Activated naive CD4-positive, alpha-beta T cell treated with anti-CD3 and anti-CD28 coated beads for 36 hours (primary cell): ENCODE measurements around the gene SP9. TPM values are rescaled to one million over a fixed set of nuclear protein-coding genes. Genes with fewer than 3 reads are reported as not detected.

Experiments used
- CTCF ChIA-PET: fragments of 350-600 bp; sonication (Branson Sonifier 250); formaldehyde crosslinking; loops from one replicate; lab custom pipeline; 2021; ENCODE audit warnings: antibody characterized with exemption; lab: Charles Lee
- DNase-seq: peaks from one replicate; pipeline ENCODE4 v3.0.0-alpha.2; 2020
- H3K27ac Mint-ChIP-seq: one replicate; pipeline ENCODE4 v1.8.0; 2021; ENCODE audit warnings: mild to moderate bottlenecking, mixed read lengths
- H3K27me3 Mint-ChIP-seq: one replicate; pipeline ENCODE4 v1.8.0; 2021; ENCODE audit warnings: low read depth, mixed read lengths
- H3K36me3 Mint-ChIP-seq: one replicate; pipeline ENCODE4 v1.8.0; 2021; ENCODE audit warnings: low read depth, mixed read lengths
- H3K4me1 Mint-ChIP-seq: one replicate; pipeline ENCODE4 v1.8.0; 2021; ENCODE audit warnings: low read depth, mixed read lengths
- H3K4me3 Mint-ChIP-seq: one replicate; pipeline ENCODE4 v1.8.0; 2021; ENCODE audit warnings: mild to moderate bottlenecking, moderate library complexity, mixed read lengths
- H3K9me3 Mint-ChIP-seq: one replicate; pipeline ENCODE4 v1.8.0; 2021; ENCODE audit warnings: mixed read lengths
- intact Hi-C: fragments of 100-400 bp; cut with micrococcal nuclease; formaldehyde crosslinking; loops from one replicate; pipeline ENCODE4 v1.15.1; 2023
- total RNA-seq, 2 experiments: library from RNA; stranded (reverse); gene quantifications; one replicate each; pipeline ENCODE4 v1.2.3, GENCODE V29; 2021

Gene SP9
- total RNA-seq, 2 experiments from 2014 or later = not detected

DNA sequence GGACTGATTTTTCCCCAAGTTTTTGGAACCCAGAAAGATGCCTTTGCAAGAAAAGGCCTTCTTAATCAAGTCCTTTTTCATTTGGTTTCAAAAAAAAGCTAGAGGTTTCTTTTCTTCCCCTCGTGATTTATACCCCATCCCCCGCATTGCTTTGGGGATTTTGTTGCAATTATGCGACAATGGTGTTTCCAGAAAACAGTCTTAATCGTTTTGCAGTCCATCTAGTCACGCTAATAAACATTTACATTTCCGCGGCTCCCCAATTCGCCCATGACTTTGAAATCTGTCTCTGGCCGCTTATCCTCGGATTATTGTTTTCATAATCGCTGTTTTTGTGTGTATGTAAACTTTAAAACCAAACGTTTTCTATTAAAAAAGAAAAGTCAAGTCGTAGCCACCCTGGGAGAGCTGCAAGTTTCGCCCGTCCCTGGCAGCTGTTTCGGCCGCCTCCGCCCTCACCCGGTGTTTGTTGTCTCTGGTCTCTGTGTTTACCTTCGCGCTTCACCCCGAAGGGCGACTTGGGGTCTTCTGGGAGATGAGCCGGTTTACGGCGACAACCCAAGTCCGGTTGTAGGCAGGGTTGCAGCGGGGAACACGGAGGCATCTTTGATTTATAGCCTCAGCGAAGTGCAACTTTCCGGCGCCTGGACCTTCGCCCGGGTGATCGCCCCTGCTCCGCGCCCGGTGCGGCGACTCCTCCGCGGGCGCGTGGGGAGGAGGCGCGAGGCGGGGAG lies 667 bp downstream of the SP9 start:
- Mint-ChIP-seq H3K36me3 (no peaks in the 10 kb centered on the region), H3K27ac (no peak overlapping the region), H3K27me3 (peaks cover 69% of the 10 kb centered on the region), H3K4me3 (peak overlapping the region; percentile 43), H3K9me3 (no peaks in the 10 kb centered on the region), H3K4me1 (peaks cover 38% of the 10 kb centered on the region)
- peak; percentile 7 for DNase-seq
- CTCF ChIA-PET = no interaction called here
- intact Hi-C loops = no loop called here

DNA sequence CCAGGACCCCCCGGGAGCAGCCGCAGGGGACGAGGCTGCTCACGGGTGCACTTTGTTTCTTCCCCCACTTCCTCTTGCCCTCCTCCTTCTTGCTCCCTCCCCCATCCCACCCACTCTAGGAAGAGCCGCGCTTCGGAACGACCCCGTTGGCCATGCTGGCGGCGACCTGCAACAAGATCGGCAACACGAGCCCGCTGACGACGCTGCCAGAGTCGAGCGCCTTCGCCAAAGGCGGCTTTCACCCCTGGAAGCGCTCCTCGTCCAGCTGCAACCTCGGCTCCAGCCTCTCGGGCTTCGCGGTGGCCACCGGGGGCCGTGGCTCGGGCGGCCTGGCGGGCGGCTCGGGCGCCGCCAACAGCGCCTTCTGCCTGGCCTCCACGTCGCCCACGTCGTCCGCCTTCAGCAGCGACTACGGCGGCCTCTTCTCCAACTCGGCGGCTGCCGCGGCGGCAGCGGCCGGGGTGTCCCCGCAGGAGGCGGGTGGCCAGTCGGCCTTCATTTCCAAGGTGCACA lies 1.3 kb downstream of the SP9 start:
- peak; percentile 22 for DNase-seq
- Mint-ChIP-seq H3K27ac (no peak overlapping the region), H3K36me3 (no peaks in the 10 kb centered on the region), H3K27me3 (peaks cover 66% of the 10 kb centered on the region), H3K4me3 (peak overlapping the region; percentile 36), H3K9me3 (no peaks in the 10 kb centered on the region), H3K4me1 (peaks cover 40% of the 10 kb centered on the region)
- CTCF ChIA-PET = no interaction called here
- intact Hi-C loops = loop anchor here (1.0 kb wide), 1 partner anchor 9 kb away; no protein-coding TSS in a partner anchor

DNA sequence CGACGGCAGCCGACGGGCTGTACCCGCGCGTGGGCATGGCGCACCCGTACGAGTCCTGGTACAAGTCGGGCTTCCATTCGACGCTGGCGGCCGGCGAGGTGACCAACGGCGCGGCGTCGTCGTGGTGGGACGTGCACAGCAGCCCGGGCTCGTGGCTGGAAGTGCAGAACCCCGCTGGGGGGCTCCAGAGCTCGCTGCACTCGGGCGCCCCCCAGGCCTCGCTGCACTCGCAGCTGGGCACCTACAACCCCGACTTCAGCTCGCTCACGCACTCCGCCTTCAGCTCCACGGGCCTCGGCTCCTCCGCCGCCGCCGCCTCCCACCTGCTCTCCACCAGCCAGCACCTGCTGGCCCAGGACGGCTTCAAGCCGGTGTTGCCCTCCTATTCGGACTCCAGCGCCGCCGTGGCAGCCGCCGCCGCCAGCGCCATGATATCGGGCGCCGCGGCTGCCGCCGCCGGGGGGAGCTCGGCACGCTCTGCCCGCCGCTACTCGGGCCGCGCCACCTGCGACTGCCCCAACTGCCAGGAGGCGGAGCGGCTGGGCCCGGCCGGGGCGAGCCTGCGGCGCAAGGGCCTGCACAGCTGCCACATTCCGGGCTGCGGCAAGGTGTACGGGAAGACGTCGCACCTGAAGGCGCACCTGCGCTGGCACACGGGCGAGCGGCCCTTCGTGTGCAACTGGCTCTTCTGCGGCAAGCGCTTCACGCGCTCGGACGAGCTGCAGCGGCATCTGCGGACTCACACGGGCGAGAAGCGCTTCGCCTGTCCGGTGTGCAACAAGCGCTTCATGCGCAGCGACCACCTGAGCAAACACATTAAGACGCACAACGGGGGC lies 2.0 kb downstream of the SP9 start:
- peak; percentile 45 for DNase-seq
- peaks cover 46% of the 10 kb centered on the region for H3K4me1 Mint-ChIP-seq
- H3K36me3 Mint-ChIP-seq = no peaks in the 10 kb centered on the region
- intact Hi-C loops = loop anchor here (1.0 kb wide), 1 partner anchor 9 kb away; no protein-coding TSS in a partner anchor
- H3K9me3 Mint-ChIP-seq = no peaks in the 10 kb centered on the region
- peaks cover 66% of the 10 kb centered on the region for H3K27me3 Mint-ChIP-seq
- H3K27ac Mint-ChIP-seq = no peak overlapping the region
- CTCF ChIA-PET = interaction anchor here (0.8 to 1.0 kb wide), 2 partner anchors 10 to 12 kb away, joined by 3 to 4 read pairs; no protein-coding TSS in a partner anchor
- peak overlapping the region; percentile 61 for H3K4me3 Mint-ChIP-seq

DNA sequence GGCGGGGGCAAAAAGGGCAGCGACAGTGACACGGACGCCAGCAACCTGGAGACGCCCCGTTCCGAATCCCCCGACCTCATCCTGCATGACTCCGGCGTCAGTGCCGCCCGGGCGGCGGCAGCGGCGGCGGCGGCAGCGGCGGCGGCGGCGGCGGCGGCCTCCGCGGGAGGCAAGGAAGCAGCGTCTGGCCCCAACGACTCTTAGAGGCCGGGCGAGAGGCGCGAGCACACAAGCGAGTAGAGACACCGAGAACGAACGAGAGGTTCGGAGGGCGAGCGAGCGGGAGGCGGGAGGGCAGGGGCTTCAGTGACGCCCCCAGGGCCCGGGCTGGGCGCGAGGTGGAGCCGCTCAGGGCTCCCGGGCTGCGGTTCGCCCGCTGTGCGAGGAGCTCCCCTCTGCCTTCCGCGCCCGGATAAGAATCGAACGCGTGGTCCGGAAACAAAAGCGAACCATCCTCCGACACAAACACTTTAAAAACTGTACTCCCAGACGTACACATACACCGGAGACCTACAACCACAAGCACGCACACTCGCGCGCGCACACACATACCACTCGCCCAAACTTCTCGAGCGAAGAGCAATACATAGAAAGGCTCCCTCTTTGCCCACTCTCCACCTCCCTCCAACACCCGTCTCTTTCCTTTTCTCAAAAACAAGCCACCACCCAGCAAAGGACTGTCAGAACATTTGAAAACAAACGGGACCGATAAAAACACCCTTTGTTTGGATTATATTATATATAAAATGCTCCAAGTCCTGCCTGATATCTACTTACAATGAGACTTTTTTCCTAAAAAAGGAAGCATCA lies 2.8 kb downstream of the SP9 start:
- DNase-seq = peak; percentile 35
- Mint-ChIP-seq H3K4me3 (peak overlapping the region; percentile 61), H3K36me3 (no peaks in the 10 kb centered on the region), H3K4me1 (peaks cover 44% of the 10 kb centered on the region), H3K27me3 (peaks cover 60% of the 10 kb centered on the region), H3K9me3 (no peaks in the 10 kb centered on the region), H3K27ac (peak overlapping the region; percentile 40)
- CTCF ChIA-PET = interaction anchor here (0.8 to 1.0 kb wide), 2 partner anchors 11 to 13 kb away, joined by 3 to 4 read pairs; no protein-coding TSS in a partner anchor
- intact Hi-C loops = no loop called here

DNA sequence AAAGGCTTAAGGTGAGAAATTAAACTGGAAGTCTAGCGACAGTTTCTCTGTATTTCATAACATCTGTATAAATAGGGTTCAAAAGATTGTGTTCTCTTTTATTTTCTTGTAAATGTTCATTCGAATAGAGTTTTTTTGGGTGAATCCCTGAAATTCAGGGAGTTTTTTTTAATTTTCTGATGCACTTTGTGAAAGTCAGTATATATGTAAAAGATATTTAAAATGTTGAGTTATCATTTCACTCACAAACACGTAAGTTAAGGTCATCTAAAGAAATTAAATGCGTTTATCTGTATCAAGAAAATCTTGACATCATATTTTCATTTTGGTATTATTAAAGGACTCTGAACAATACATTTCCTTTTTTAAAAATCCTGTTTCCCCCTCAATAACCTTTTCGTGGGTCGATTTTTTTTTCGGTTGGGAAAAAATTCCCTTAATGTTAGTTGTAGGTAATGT lies 3.4 kb downstream of the SP9 start:
- peak overlapping the region; percentile 61 for H3K4me3 Mint-ChIP-seq
- no peak for DNase-seq
- intact Hi-C loops = no loop called here

DNA sequence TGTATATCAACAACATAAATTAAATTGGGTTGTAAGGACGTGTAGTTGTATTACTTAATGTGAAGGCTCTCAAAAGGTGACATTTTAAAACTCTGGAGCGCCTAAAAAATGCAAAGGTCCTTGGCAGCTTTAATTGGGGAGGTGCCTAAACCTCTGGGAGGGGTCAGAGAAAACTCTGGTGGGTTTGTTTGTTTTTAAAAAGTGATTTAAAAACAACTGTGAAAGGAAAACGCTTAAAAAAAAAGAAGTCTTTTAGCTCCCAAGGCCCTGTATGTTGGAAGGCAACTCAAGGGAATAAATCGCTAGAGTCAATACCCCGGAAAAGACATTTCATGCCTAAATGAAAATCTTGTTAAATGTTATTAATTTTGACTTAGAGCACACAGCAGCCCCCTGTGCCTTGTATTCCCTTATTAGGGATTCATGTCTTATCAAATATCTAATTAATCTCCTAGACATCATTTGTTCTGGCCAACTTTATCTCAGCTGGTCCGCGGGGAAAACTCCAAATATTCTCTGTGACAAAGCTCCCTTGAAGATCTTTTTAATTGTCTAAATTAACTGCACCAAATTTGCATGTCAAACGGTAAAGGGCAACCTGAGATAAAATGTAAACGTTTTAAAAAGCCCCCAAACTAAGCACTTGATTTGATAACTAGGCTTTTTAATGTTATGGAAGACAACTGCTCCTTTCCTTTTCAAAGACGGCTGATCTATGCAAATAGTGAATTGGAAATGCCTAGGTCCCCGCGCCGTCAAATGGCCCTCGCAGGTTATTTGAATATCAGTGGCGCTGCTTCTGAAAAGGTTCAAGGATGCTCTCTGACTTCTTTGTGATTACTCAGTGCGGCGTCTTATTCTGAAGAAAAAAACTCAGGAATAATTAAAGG lies 4.2 kb downstream of the SP9 start:
- intact Hi-C loops = no loop called here
- no peak for DNase-seq
- no peak overlapping the region for H3K27ac Mint-ChIP-seq
- no peaks in the 10 kb centered on the region for H3K36me3 Mint-ChIP-seq
- peaks cover 58% of the 10 kb centered on the region for H3K27me3 Mint-ChIP-seq
- no peak overlapping the region for H3K4me3 Mint-ChIP-seq
- H3K4me1 Mint-ChIP-seq = peaks cover 40% of the 10 kb centered on the region
- H3K9me3 Mint-ChIP-seq = no peaks in the 10 kb centered on the region
- CTCF ChIA-PET = no interaction called here

More for the DNA sequence above, 3.4 kb downstream of the SP9 start:
- no peak overlapping the region for H3K27ac Mint-ChIP-seq
- H3K9me3 Mint-ChIP-seq = no peaks in the 10 kb centered on the region
- peaks cover 60% of the 10 kb centered on the region for H3K27me3 Mint-ChIP-seq
- CTCF ChIA-PET = no interaction called here
- peaks cover 42% of the 10 kb centered on the region for H3K4me1 Mint-ChIP-seq
- H3K36me3 Mint-ChIP-seq = no peaks in the 10 kb centered on the region

DNA sequence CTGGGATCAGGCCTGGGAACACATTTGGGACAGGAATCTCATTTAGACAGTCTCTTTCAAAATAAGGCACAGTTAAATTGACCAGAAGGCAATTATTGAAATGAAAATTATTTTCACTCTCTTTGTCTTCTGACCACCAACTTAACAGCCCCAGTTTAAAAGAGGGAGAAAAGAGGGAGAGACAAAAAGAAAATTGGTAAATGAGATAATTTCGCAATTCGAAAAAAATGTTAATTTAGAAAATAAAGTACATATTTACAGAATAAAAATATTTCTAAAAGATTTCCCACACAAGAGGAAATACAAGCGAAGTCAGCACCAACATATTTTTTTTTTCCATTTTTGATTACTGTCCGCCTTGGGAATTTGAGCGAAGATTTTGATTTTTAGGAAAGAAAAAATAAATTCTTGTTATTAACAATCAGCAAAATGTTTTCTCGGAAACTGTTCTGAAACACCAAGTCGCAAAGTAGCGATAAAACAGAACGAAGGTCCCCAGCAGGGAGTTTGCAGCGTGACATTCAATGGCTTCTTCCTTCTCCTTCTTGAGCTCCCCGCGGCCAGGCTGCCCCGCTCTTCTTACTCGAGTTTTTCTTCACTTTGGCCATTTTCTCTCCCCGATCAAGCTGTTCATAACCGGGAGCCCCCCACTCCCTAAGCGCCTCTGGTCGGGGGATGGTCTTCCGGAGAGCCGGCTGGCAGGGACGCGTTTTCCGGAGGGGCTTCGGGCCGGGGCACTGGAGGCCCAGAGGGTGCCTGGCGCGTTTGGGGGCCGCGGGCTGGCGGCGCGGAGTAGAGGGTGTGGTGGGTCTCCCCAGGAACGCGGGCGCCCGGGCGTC lies 5.0 kb downstream of the SP9 start:
- H3K4me3 Mint-ChIP-seq = no peak overlapping the region
- no peak overlapping the region for H3K27ac Mint-ChIP-seq
- DNase-seq = no peak
- H3K27me3 Mint-ChIP-seq = peaks cover 60% of the 10 kb centered on the region
- intact Hi-C loops = loop anchor here (2.0 to 10.0 kb wide), 9 partner anchors 13 to 1125 kb away; partner anchors contain the start of gene SP3
- H3K9me3 Mint-ChIP-seq = no peaks in the 10 kb centered on the region
- CTCF ChIA-PET = interaction anchor here (0.9 to 2.9 kb wide), 4 partner anchors 11 to 201 kb away, joined by 3 to 22 read pairs (median 7); no protein-coding TSS in a partner anchor
- peaks cover 43% of the 10 kb centered on the region for H3K4me1 Mint-ChIP-seq
- no peaks in the 10 kb centered on the region for H3K36me3 Mint-ChIP-seq

DNA sequence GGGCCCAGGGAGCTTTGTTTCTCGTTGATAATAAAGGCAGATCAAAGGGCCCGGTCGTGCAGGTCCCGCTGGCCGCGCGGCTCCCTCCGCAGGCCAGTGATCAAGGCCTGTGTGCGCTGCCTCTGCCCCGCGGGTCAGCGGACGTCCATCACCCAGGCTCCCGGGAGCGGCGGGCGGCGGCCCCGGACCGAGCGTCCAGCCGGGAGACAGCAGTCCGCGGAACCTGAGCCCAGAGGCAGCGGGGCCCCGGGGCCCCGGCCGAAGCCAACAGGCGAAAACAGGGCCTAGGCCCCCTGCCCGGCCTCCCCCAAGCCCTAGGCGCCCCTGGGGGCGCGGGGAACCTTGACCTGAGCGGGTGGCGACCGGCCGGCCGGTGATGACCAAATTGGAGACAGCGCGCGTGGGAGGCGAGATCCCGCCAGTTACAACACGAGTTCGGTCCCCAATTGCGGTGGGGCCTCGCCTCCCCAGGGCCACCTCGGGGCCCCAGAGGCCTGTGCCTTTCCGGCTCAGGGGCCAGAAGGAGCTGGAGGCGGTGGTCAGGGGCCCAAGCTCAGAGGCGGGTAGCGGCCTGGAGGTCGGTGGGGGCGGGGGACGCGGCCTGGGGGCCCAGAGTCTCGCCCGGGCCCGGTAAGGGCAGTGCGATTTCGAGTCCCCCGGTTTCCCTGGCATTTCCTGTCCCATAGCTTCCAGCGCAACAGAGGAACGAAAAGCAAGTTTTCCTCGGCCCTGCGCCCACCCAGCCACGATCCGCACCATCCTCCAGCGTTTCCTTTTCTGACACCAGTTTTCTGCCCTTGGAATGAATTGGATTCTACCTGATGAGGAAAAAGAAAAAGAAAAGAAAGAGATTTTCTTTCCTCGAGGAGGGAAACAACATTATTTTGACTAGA lies 5.9 kb downstream of the SP9 start:
- intact Hi-C loops = loop anchor here (1.0 to 10.0 kb wide), 16 partner anchors 9 to 1313 kb away; partner anchors contain the start of gene SP3
- CTCF ChIA-PET = interaction anchor here (0.6 to 2.9 kb wide), 34 partner anchors 9 to 1313 kb away, joined by 3 to 22 read pairs (median 4); no protein-coding TSS in a partner anchor
- no peak for DNase-seq
- H3K36me3 Mint-ChIP-seq = no peaks in the 10 kb centered on the region
- no peak overlapping the region for H3K4me3 Mint-ChIP-seq
- H3K27ac Mint-ChIP-seq = no peak overlapping the region
- no peaks in the 10 kb centered on the region for H3K9me3 Mint-ChIP-seq
- peaks cover 59% of the 10 kb centered on the region for H3K27me3 Mint-ChIP-seq
- peaks cover 37% of the 10 kb centered on the region for H3K4me1 Mint-ChIP-seq

DNA sequence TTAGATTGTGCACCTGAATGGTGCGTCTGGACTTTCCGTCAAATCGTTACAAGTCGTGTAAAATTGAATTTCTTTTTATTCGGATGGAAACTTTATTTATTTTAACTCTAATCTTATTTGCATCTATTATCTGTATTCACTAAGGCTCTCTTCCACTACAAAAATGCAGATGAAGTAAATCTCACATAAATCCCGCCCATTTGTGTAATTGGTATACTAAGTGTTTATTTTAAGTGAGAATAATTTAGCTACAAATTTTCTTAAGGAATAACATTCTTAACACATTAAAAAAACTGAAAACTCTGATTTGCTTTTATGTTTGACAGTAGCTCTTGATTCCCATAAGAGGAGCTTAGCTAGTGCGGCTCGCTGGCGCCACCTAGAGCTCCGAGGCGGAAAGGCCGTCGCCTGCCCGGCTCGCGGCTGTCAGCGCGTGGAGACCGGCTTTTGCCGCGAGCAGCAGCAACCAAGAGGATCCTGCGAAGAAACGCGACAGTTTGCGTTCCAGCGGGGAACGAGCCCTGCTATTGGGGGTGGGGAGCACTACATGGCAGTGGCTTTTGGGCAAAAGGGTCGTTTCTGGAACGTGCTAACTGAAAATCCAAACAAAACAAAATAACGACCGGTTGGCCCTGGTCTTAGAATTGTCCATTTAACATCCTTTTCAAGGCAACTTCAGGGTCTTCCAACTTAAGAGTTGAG lies 6.7 kb downstream of the SP9 start:
- peak overlapping the region; percentile 51 for H3K27ac Mint-ChIP-seq
- peaks cover 37% of the 10 kb centered on the region for H3K4me1 Mint-ChIP-seq
- peaks cover 62% of the 10 kb centered on the region for H3K27me3 Mint-ChIP-seq
- no peaks in the 10 kb centered on the region for H3K9me3 Mint-ChIP-seq
- intact Hi-C loops = loop anchor here (1.0 to 10.0 kb wide), 16 partner anchors 10 to 1314 kb away; partner anchors contain the start of gene SP3
- H3K36me3 Mint-ChIP-seq = no peaks in the 10 kb centered on the region
- CTCF ChIA-PET = interaction anchor here (0.6 to 2.9 kb wide), 34 partner anchors 9 to 1314 kb away, joined by 3 to 22 read pairs (median 4); no protein-coding TSS in a partner anchor
- H3K4me3 Mint-ChIP-seq = peak overlapping the region; percentile 62
- DNase-seq = peak; percentile 93
